ENCODE data around the gene PSMD1.

- TF ChIP-seq CTCF (optimal IDR thresholded peaks at IDR 0.05 in 1 of 3, IDR thresholded peaks at IDR 0.05 in 1 of 3, conservative IDR thresholded peaks at IDR 0.05 in 1 of 3; ENCODE audit: extremely low read depth in 1 of 3, insufficient read depth in 2 of 3, low read length in 3 of 3) (no peak), EZH2 (IDR thresholded peaks at IDR 0.05; ENCODE audit: low read length) (no peak)
Observed at GRCh38 chr2:231118614-231118942, 61.9 kb downstream of the PSMD1 start.
